Pancreas (tissue), 10 donors: ENCODE measurements around the gene DTWD2. TPM values are rescaled to one million over a fixed set of nuclear protein-coding genes. Genes with fewer than 3 reads are reported as not detected.

Experiments used
- ATAC-seq, 4 donors: fragments of 200-7000 bp; cut with Tn5 transposase; one replicate each; pipeline versions ENCODE4 v1.8.0 to v1.9.1; 2020; ENCODE audit warnings: mild to moderate bottlenecking in 4 of 4, moderate library complexity in 4 of 4
- DNase-seq, 6 donors: peaks; one replicate each; pipeline ENCODE4 v3.0.0-alpha.2; 2020
- FAIRE-seq: peaks from 2 replicates; lab custom pipeline; 2012; peaks lifted over from hg19 to GRCh38; lab: Jason Lieb, UNC
- H3K27ac ChIP-seq, 4 donors: fragments of 200-600 bp; sonication (generic); 1 replicate in 3 of 4; 2 replicates in 1 of 4; pipeline versions ENCODE4 v1.5.0 to v1.8.0; 2020
- H3K27me3 ChIP-seq, 4 donors: fragments of 200-600 bp; one replicate each; pipeline ENCODE4 v1.8.0; 2021
- H3K36me3 ChIP-seq, 3 donors: fragments of 200-600 bp; sonication (generic) in 1 of 3; one replicate each; pipeline versions ENCODE4 v1.5.0 to v1.8.0; 2020 to 2021
- H3K4me1 ChIP-seq, 3 donors: fragments of 200-600 bp; one replicate each; pipeline ENCODE4 v1.8.0; 2021
- H3K4me3 ChIP-seq, 4 donors: fragments of 200-600 bp; sonication (generic) in 2 of 4; one replicate each; pipeline versions ENCODE4 v1.5.0 to v1.8.0; 2020 to 2021
- H3K9me3 ChIP-seq, 4 donors: fragments of 200-600 bp; one replicate each; pipeline ENCODE4 v1.8.0; 2021
- CTCF ChIP-seq, 4 donors: fragments of 200-600 bp; sonication (generic) in 3 of 4; IDR thresholded peaks; one replicate each; pipeline versions ENCODE4 v1.5.0 to v1.8.0; 2021; ENCODE audit warnings: antibody characterized with exemption in 4 of 4
- WGBS, 2 donors: extraction: QIAGEN DNeasy Blood & Tissue Kit; methylation state at CpG; one replicate each; pipeline ENCODE4 v1.1.7; 2013; 5-methylcytosine and 5-hydroxymethylcytosine counted together
- intact Hi-C, 3 donors: fragments of 100-400 bp; cut with DNase I; formaldehyde crosslinking; loops; one replicate each; pipeline versions ENCODE4 v1.11.1 to v1.14.2; 2022
- polyA plus RNA-seq, 2 donors: library from polyadenylated mRNA; stranded (reverse); fragments of 200-250 nt; gene quantifications; one replicate each; pipeline ENCODE4 v1.2.3, GENCODE V29; 2013
- total RNA-seq, 6 donors: library from RNA; stranded (reverse); fragmentation: NEBNext Ultra II Directional in 4 of 6; extraction: Animal tissue kit (Norgen Biotek cat#: 25700) in 4 of 6; gene quantifications; one replicate each; pipeline versions ENCODE4 v1.2.1 to v1.2.4, GENCODE V29; 2021 to 2023
- donor health status: healthy with polysubstance abuse.
- donor health status: DM: no; HTN: no; CAD: no; lungs with moderate emphysema.
- donor health status: DM: no; HTN: no; CAD: no.
- donor health status: control.
- donor health status: control.
- donor health status: Bipolar disorder and iron deficiency.
- donor health status: DM: yes; HTN: yes; CAD: no.
- donor health status: DM: no; HTN: no; CAD: no.
- donor health status: DM: no; HTN: no; CAD: no.
- donor health status: DM: yes; HTN: yes; CAD: no.

The DTWD2 gene
- total and polyA plus RNA-seq, 8 donors, result 1.8 to 6.9 (median 4.5) TPM

GRCh38 chr5:118946138-118946800 is 42.1 kb downstream of the DTWD2 start:
- no peaks in the 10 kb centered on the region for H3K27me3 ChIP-seq
- intact Hi-C loops, result no loop called here
- DNase-seq, result no peak
- no peak for ATAC-seq
- 94 to 97% methylated on average over 2 of the region's 2 CpGs for WGBS, 2 donors
- no peaks in the 10 kb centered on the region for H3K4me1 ChIP-seq
- H3K9me3 ChIP-seq, result no peaks in the 10 kb centered on the region
- no peaks in the 10 kb centered on the region for H3K36me3 ChIP-seq
- no peak for FAIRE-seq
- H3K4me3 ChIP-seq, result no peak overlapping the region
- H3K27ac ChIP-seq, result no peak overlapping the region
- no peak for TF ChIP-seq CTCF (IDR thresholded peaks at IDR 0.05)

- peak; percentile 27 to 88 (median 62) for ATAC-seq
- Histone ChIP-seq H3K4me1 (no peaks in the 10 kb centered on the region), H3K9me3 (no peaks in the 10 kb centered on the region), H3K27ac (no peak overlapping the region), H3K36me3 (no peaks in the 10 kb centered on the region), H3K27me3 (no peaks in the 10 kb centered on the region), H3K4me3 (no peak overlapping the region)
- WGBS, 2 donors, result 61 to 63% methylated on average over 3 of the region's 3 CpGs
- FAIRE-seq, result no peak
- DNase-seq, result peak in 2 of 6 donors; percentile 14 to 41
- no peak for TF ChIP-seq CTCF (IDR thresholded peaks at IDR 0.05)
- intact Hi-C loops, result no loop called here
Observed at GRCh38 chr5:118937393-118938061, 50.8 kb downstream of the DTWD2 start.

GRCh38 chr5:118933703-118934102 is 54.6 kb downstream of the DTWD2 start:
- intact Hi-C loops, result no loop called here
- WGBS, 2 donors, result 95 to 96% methylated on average over 1 of the region's 1 CpG

GRCh38 chr5:118931564-118931963 is 56.8 kb downstream of the DTWD2 start:
- 79 to 90% methylated on average over 1 of the region's 1 CpG for WGBS, 2 donors
- intact Hi-C loops, result no loop called here
- Histone ChIP-seq H3K9me3 (no peaks in the 10 kb centered on the region), H3K4me3 (no peak overlapping the region), H3K27ac (no peak overlapping the region), H3K4me1 (peaks cover 0 to 8% (median 0%) of the 10 kb centered on the region in 3 donors), H3K27me3 (no peaks in the 10 kb centered on the region), H3K36me3 (peaks cover 0 to 4% (median 0%) of the 10 kb centered on the region in 3 donors)
- ATAC-seq (no peak), FAIRE-seq (no peak), DNase-seq (no peak)
- no peak for TF ChIP-seq CTCF (IDR thresholded peaks at IDR 0.05)

More at GRCh38 chr5:118933703-118934102, 54.6 kb downstream of the DTWD2 start:
- no peaks in the 10 kb centered on the region for H3K27me3 ChIP-seq
- H3K9me3 ChIP-seq, result no peaks in the 10 kb centered on the region
- no peak for TF ChIP-seq CTCF (IDR thresholded peaks at IDR 0.05)
- H3K27ac ChIP-seq, result no peak overlapping the region
- no peak for ATAC-seq
- no peak for DNase-seq
- no peak for FAIRE-seq
- H3K4me3 ChIP-seq, result no peak overlapping the region
- peaks cover 0 to 3% (median 0%) of the 10 kb centered on the region in 3 donors for H3K4me1 ChIP-seq
- H3K36me3 ChIP-seq, result no peaks in the 10 kb centered on the region

- ATAC-seq (no peak), DNase-seq (no peak), FAIRE-seq (no peak)
- WGBS, 2 donors, result 41 to 43% methylated on average over 1 of the region's 1 CpG
- no peaks in the 10 kb centered on the region for H3K9me3 ChIP-seq
- no peak overlapping the region for H3K4me3 ChIP-seq
- H3K36me3 ChIP-seq, result peaks cover 0 to 6% (median 0%) of the 10 kb centered on the region in 3 donors
- H3K27me3 ChIP-seq, result no peaks in the 10 kb centered on the region
- peaks cover 0 to 8% (median 0%) of the 10 kb centered on the region in 3 donors for H3K4me1 ChIP-seq
- TF ChIP-seq CTCF (IDR thresholded peaks at IDR 0.05), result no peak
- no peak overlapping the region for H3K27ac ChIP-seq
- intact Hi-C loops, result no loop called here
Observed at GRCh38 chr5:118924006-118924389, 64.3 kb downstream of the DTWD2 start.
